ENCODE results near the gene PRDM15.

PRDM15 gene

GRCh38 chr21:41879190-41879998 lies at the start of gene PRDM15:
PRDM15 (minus strand) TSS chr21:41879344; CDS start chr21:41860363, 18,981 bp downstream.
- peak; percentile 91 for DNase-seq

DNA sequence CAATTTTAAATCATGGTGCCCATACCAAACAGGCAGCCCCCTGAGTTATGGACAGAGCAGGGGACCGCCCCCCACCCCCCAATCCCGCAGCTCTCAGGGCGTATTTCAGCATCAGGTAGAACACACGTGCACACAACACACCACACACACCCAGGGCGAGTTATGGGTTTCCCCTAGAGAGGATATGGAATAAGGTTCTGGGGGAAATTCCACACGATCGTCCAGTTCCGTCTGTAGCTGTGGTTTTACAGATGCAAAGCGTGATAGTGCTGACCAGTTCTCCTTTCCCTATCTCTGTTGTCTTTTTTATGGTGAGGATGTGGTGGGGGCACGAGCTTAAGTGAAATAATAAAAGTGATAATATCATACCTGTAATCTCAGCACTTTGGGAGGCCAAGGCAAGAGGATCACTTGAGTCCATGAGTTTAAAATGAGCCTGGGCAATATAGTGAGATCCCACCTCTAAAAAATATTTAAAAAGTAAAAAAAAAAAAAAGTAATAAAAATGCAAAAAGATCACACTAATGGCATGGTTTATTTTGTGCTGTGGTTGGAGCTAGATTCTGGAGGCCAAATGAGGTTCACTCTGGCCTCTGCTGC lies 49.6 kb upstream of the PRDM15 start:
- DNase-seq: no peak

DNA sequence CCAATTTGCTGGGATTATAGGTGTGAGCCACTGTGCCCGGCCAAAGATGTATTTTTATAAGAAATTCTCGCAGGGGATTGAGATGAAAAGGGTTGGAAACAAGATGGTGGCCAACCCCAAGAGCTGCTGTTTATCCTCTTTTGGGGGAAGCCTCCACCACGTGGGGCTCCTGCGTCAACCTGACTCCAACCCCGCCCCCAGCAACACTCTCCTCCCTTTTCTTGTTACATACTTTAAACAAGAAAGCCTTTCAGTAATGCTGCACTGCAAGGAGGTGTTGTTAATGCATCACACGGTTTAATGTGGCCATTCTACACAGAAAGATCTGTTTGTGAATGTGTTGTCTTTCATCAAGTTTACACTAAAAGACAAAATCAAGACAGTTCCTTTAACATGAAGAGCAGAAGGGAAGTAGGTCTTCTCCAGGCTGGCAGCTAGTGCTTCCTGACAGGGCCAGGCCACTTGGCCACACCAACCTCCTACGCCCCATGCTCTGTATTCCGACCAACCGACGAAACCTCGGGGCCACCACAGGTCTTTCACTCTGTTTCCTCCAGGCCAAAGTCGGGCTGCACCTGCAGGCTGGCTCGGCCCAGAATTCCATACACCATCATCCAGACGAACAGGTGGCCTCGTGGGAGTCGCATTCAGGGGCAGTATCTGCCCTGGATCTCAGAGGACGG lies 48.7 kb upstream of the PRDM15 start:
- peak; percentile 43 for DNase-seq

- DNase-seq: no peak
Measured at GRCh38 chr21:41926807-41927171, 47.6 kb upstream of the PRDM15 start.

DNA sequence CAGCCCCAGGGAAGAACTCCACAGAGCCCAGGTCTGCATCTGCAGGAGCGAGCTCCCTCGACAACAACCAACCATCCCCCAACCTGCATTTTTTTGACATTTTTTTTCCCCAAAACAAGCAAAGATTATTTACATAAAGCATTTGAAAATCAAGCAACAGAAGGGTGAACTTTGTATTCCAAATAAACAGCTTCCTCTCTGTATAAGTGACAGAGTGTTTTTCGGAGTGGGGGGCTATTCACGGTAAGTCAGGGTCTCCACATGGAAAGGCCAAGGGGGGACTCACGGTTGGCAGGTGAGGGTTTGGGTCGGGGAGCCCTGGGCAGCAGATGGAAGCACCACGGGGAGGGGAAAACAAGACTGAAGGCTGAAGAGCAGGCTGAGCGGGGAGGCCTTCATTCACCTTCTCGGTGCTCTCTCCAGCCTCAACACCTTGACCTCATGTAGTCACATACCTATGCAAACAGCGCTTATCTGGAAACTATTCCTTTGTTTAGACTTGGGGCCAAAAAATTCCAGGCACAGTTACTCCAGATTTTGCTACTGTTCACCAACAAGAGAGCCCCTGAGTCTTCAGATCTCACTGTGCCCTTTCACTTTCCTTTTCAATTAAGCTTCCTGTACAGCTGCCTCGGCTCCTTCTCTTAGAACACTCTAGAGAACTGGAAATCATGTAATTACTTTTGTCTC lies 47.1 kb upstream of the PRDM15 start:
- DNase-seq: peak; percentile 31

- no peak for DNase-seq
Measured at GRCh38 chr21:41925767-41926116, 46.6 kb upstream of the PRDM15 start.

GRCh38 chr21:41924368-41924754 lies 45.2 kb upstream of the PRDM15 start:
- no peak for DNase-seq

DNA sequence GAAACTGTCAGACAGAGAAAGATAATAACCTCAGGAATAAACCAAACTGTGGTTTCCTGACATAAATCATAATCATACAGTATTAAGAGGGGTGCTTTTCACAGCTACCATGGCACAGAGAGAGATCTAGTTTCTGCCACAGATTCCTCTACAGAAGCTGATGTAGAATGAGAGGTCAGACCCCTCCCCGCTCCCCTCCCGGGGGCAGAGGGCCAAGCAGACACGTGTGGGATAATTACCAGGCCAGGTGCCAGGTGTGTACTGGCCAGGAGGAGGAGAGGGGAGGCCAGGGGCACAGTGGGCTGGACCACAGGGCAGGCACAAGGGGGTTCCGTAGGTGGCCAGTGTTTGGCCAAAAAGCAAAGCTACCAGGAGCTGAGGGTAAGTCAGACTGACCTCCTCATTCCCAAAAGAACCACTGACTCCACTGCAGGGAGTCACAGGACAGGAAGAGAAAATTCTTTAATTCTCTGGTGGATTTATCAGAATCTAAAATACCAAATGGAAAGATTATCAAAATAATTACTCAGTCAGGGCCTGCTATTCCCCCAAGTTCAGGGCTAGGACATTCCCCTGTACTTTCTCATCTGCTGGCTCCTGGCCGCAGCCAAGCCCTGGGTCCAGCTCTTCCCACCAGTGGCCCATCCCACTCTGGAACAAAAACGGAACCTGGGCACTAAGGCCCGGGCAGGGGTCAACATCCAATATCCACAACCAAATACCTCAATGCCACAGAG lies 44.7 kb upstream of the PRDM15 start:
- DNase-seq: peak; percentile 31

GRCh38 chr21:41923186-41923585 lies 44.0 kb upstream of the PRDM15 start:
- no peak for DNase-seq

DNA sequence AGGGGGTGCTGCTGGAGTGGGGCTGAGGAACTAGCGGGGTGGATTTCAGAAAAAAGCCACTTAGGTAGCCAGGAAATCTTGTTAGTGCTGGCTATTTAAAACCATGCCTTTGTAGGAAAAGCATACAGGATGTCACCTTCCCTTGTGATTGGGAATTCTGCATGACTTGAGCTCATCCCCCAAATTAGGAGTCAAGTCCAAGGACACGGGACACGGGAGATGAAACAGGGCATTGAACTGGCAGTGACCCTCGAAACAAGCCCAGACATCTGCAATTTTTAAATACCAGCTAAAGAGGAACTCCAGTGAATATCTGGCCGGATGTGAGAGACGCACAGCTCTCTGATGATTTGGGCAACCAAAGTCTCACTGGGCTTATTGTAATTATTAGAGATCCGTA lies 41.9 kb upstream of the PRDM15 start:
- DNase-seq: no peak

DNA sequence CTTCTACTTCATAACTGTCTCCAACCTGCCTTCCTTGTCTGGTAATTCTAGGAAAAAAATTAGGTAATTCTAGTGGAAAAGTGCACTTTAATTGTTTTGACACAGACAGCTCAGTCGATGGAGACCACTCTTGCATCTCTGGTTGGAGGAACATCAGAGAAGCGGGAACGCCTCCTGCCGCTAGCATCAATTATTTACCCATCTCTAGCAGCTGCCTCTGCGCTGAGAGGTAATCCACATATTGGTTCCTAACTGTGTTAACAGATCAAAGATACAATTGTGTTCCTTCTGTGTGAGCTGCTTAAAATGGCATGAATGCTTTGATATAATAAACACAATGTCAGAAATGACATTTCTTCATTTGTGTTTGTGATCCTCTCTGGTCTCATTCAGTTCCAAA lies 41.3 kb upstream of the PRDM15 start:
- no peak for DNase-seq

GRCh38 chr21:41919666-41920398 lies 40.7 kb upstream of the PRDM15 start:
- no peak for DNase-seq

GRCh38 chr21:41918561-41919358 lies 39.6 kb upstream of the PRDM15 start:
- DNase-seq: no peak

DNA sequence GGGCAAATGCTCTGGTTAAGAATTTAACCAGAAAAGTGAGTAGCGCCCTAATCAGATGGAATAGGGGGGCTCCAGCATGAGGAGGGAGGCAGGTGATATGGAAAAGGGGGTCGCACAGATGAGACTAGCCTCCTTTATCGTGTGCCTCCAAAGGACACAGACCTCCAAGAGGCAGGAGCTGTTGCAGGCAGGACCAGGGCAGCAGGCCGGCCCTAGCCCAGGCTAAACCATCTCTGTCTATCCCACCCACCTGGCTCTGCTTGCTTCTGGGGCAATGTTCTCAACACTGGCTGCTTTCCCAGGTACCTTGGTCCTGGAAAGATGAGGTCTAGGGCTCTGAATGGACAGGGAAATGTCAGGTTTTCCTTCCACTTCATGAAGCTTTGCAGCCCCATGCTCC lies 38.4 kb upstream of the PRDM15 start:
- no peak for DNase-seq

GRCh38 chr21:41916888-41917433 lies 37.8 kb upstream of the PRDM15 start:
- DNase-seq: no peak

DNA sequence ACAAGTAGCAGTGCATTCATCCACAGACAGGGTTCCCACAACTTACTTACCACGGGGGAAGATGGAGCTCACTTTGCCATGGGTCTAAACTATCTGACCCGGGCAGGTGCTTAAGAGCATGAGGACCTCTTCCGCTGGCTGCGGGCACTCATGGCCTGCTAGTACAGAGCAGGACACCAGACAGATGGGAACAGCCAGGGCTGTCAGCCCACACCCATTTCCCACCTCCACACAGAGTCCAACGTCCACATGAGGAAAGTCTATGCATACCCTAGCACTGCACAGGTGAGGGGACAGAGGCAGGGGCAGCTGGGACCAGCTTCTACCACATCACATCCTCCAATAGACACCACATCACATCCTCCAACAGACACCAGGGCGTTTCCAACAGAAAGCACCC lies 35.8 kb upstream of the PRDM15 start:
- DNase-seq: no peak

DNA sequence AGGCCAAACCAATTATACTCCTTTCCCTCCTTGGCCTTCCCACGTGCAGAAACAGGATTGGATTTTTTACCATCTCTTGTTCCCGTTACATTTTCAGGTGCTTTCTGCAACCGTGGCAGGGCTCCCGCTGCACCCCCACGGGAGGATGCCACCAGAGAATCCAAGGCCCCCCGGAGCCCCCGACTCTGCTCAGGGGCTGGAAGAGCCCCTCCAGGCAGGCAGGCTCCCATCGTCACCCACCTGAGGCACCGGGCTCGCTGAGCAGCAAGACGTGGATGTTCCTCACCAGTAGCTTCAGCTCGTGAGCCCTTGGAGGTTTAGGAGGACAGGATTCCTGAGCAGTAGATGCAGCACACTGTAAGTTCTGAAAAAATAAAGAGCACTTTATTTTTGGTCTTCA lies 35.2 kb upstream of the PRDM15 start:
- DNase-seq: no peak

DNA sequence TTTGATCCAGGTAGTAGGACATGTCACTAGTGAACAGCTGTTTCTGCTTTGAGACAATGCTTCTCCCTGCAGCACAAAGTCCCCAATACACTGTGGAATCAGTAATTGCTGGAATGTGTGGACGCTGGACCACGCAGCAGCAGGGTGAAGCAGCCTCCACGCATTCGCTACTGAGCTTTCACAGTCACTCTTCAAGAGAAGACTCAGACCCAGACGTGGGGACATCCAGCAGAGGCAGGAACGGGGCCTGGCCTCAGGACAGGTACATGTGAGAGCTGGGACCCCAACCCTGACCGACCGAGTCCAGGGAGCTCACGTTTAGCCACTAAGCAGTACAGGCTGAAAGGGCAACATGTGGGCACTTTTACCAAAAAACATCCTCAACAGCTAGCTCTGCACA lies 34.1 kb upstream of the PRDM15 start:
- no peak for DNase-seq

- no peak for DNase-seq
Measured at GRCh38 chr21:41908829-41909228, 29.7 kb upstream of the PRDM15 start.

GRCh38 chr21:41907496-41908258 lies 28.5 kb upstream of the PRDM15 start:
- no peak for DNase-seq
